GM18868 (cell line): ENCODE measurements around the gene ADRB2.

ENCODE experiments used
- ATAC-seq: cut with Tn5 transposase; IDR thresholded peaks from one replicate; pipeline ENCODE4 v1.9.1; 2021; ENCODE audit warnings: mild to moderate bottlenecking, moderate library complexity; ENCODE audit not compliant: unreplicated experiment

ADRB2 gene

GRCh38 chr5:148804393-148804792, 22.0 kb upstream of the ADRB2 start:
- ATAC-seq: no peak

- peak; percentile 44 for ATAC-seq
Observed at GRCh38 chr5:148805326-148806290, 20.8 kb upstream of the ADRB2 start.

- ATAC-seq: no peak
Observed at GRCh38 chr5:148806520-148806931, 19.9 kb upstream of the ADRB2 start.

GRCh38 chr5:148807851-148808250, 18.6 kb upstream of the ADRB2 start:
- ATAC-seq: no peak

GRCh38 chr5:148808864-148809642, 17.4 kb upstream of the ADRB2 start:
- peak; percentile 63 for ATAC-seq

GRCh38 chr5:148809781-148810524, 16.5 kb upstream of the ADRB2 start:
- ATAC-seq: no peak

- peak; percentile 11 for ATAC-seq
Observed at GRCh38 chr5:148810823-148811222, 15.6 kb upstream of the ADRB2 start.

- ATAC-seq: no peak
Observed at GRCh38 chr5:148811756-148812155, 14.7 kb upstream of the ADRB2 start.

- no peak for ATAC-seq
Observed at GRCh38 chr5:148815086-148815485, 11.3 kb upstream of the ADRB2 start.

- no peak for ATAC-seq
Observed at GRCh38 chr5:148815578-148815977, 10.8 kb upstream of the ADRB2 start.

GRCh38 chr5:148816357-148816756, 10.1 kb upstream of the ADRB2 start:
- ATAC-seq: peak; percentile 33

GRCh38 chr5:148816782-148817181, 9.6 kb upstream of the ADRB2 start:
- peak; percentile 36 for ATAC-seq

- no peak for ATAC-seq
Observed at GRCh38 chr5:148817606-148818005, 8.8 kb upstream of the ADRB2 start.

- ATAC-seq: peak; percentile 54
Observed at GRCh38 chr5:148820461-148821395, 5.7 kb upstream of the ADRB2 start.

- no peak for ATAC-seq
Observed at GRCh38 chr5:148823871-148824270, 2.5 kb upstream of the ADRB2 start.

- ATAC-seq: peak; percentile 5
Observed at GRCh38 chr5:148825716-148826052, 727 bp upstream of the ADRB2 start.

GRCh38 chr5:148826739-148827070, 294 bp downstream of the ADRB2 start:
- peak; percentile 24 for ATAC-seq

GRCh38 chr5:148827723-148828122, 1.3 kb downstream of the ADRB2 start:
- ATAC-seq: no peak

- no peak for ATAC-seq
Observed at GRCh38 chr5:148828511-148829247, 2.3 kb downstream of the ADRB2 start.

GRCh38 chr5:148829248-148829594, 2.8 kb downstream of the ADRB2 start:
- ATAC-seq: no peak
